BE2C (cell line): ENCODE measurements around the gene SLC2A5.

Experiments used
- DNase-seq: peaks from one replicate; pipeline ENCODE4 v3.0.0-alpha.2; 2020
- H3K27me3 ChIP-seq: fragments of 250-450 bp; sonication (Bioruptor Pico); 2 replicates; pipeline ENCODE4 v1.5.1; 2020; ENCODE audit warnings: mild to moderate bottlenecking
- H3K36me3 ChIP-seq: fragments of 250-450 bp; sonication (Bioruptor Pico); 2 replicates; pipeline ENCODE4 v1.5.1; 2020; ENCODE audit warnings: mild to moderate bottlenecking
- H3K4me1 ChIP-seq: fragments of 250-450 bp; sonication (Bioruptor Pico); 2 replicates; pipeline ENCODE4 v1.5.1; 2020
- H3K4me3 ChIP-seq: 2 replicates; pipeline ENCODE4 v1.5.1; 2011; ENCODE audit warnings: low read depth, low read length
- H3K9me3 ChIP-seq: fragments of 250-450 bp; sonication (Bioruptor Pico); 2 replicates; pipeline ENCODE4 v1.5.1; 2020
- CTCF ChIP-seq: IDR thresholded peaks from 2 replicates; pipeline ENCODE4 v1.5.1; 2012; ENCODE audit warnings: mild to moderate bottlenecking, low read depth, low read length

The SLC2A5 gene

GRCh38 chr1:9061252-9061960 is 8.0 kb downstream of the SLC2A5 start:
- no peaks in the 10 kb centered on the region for H3K27me3 ChIP-seq
- H3K9me3 ChIP-seq = no peaks in the 10 kb centered on the region
- H3K4me1 ChIP-seq = no peaks in the 10 kb centered on the region
- TF ChIP-seq CTCF = no peak
- no peak overlapping the region for H3K4me3 ChIP-seq
- H3K36me3 ChIP-seq = no peaks in the 10 kb centered on the region
- no peak for DNase-seq

- no peak for TF ChIP-seq CTCF
- no peak for DNase-seq
- Histone ChIP-seq H3K4me1 (no peaks in the 10 kb centered on the region), H3K9me3 (no peaks in the 10 kb centered on the region), H3K27me3 (no peaks in the 10 kb centered on the region), H3K36me3 (no peaks in the 10 kb centered on the region), H3K4me3 (no peak overlapping the region)
These were observed 9.3 kb downstream of the SLC2A5 start for GRCh38 chr1:9059891-9060744.

GRCh38 chr1:9058465-9058864 is 11.0 kb downstream of the SLC2A5 start:
- H3K4me3 ChIP-seq = no peak overlapping the region
- DNase-seq = no peak
- no peaks in the 10 kb centered on the region for H3K9me3 ChIP-seq
- H3K27me3 ChIP-seq = no peaks in the 10 kb centered on the region
- no peaks in the 10 kb centered on the region for H3K36me3 ChIP-seq
- no peaks in the 10 kb centered on the region for H3K4me1 ChIP-seq
- TF ChIP-seq CTCF = 0 out of 2 replicates have a peak, but pooled peaks have one; percentile 11

GRCh38 chr1:9057851-9058250 is 11.6 kb downstream of the SLC2A5 start:
- DNase-seq = no peak
- no peak overlapping the region for H3K4me3 ChIP-seq
- no peaks in the 10 kb centered on the region for H3K4me1 ChIP-seq
- H3K9me3 ChIP-seq = no peaks in the 10 kb centered on the region
- H3K36me3 ChIP-seq = no peaks in the 10 kb centered on the region
- TF ChIP-seq CTCF = no peak
- no peaks in the 10 kb centered on the region for H3K27me3 ChIP-seq

- Histone ChIP-seq H3K9me3 (no peaks in the 10 kb centered on the region), H3K4me3 (no peak overlapping the region), H3K27me3 (no peaks in the 10 kb centered on the region), H3K4me1 (no peaks in the 10 kb centered on the region), H3K36me3 (no peaks in the 10 kb centered on the region)
- no peak for DNase-seq
- no peak for TF ChIP-seq CTCF
These were observed 17.0 kb downstream of the SLC2A5 start for GRCh38 chr1:9052272-9053049.
